H9 (cell line): ENCODE results near the gene SPATS2. TPM values are rescaled to one million over a fixed set of nuclear protein-coding genes. Genes with fewer than 3 reads are reported as not detected.

ENCODE experiments used
- DNase-seq: peaks from one replicate; pipeline ENCODE4 v3.0.0-alpha.2; 2017
- H2AFZ ChIP-seq: one replicate; pipeline ENCODE4 v1.6.1; 2013; ENCODE audit warnings: mild to moderate bottlenecking, low read length, control low read depth, moderate library complexity
- H2AK5ac ChIP-seq: 2 replicates; pipeline ENCODE4 v1.6.1; 2013; ENCODE audit warnings: low read length, control low read depth, mixed read lengths; ENCODE audit not compliant: insufficient read length
- H2BK120ac ChIP-seq: one replicate; pipeline ENCODE4 v1.6.1; 2013; ENCODE audit warnings: low read depth, mild to moderate bottlenecking, low read length, control low read depth, inconsistent platforms; ENCODE audit not compliant: poor library complexity, severe bottlenecking
- H2BK12ac ChIP-seq: 2 replicates; pipeline ENCODE4 v1.6.1; 2013; ENCODE audit warnings: low read length, control low read depth, mixed read lengths, low read depth; ENCODE audit not compliant: insufficient read length
- H2BK15ac ChIP-seq: 2 replicates; pipeline ENCODE4 v1.6.1; 2013; ENCODE audit warnings: low read depth, low read length, control low read depth
- H2BK20ac ChIP-seq: one replicate; pipeline ENCODE4 v1.6.1; 2013; ENCODE audit warnings: low read depth, mild to moderate bottlenecking, low read length, control low read depth, inconsistent platforms; ENCODE audit not compliant: poor library complexity, severe bottlenecking
- H2BK5ac ChIP-seq: 2 replicates; pipeline ENCODE4 v1.6.1; 2013; ENCODE audit warnings: low read length, control low read depth, mixed read lengths; ENCODE audit not compliant: insufficient read length
- H3K14ac ChIP-seq: 2 replicates; pipeline ENCODE4 v1.6.1; 2013; ENCODE audit warnings: low read length, control low read depth; ENCODE audit not compliant: insufficient read depth
- H3K18ac ChIP-seq: 2 replicates; pipeline ENCODE4 v1.6.1; 2013; ENCODE audit warnings: low read depth, mild to moderate bottlenecking, mixed read lengths, low read length, control low read depth; ENCODE audit not compliant: insufficient read length
- H3K23ac ChIP-seq: 2 replicates; pipeline ENCODE4 v1.6.1; 2013; ENCODE audit warnings: low read length, control low read depth, mixed read lengths, low read depth; ENCODE audit not compliant: insufficient read length
- H3K23me2 ChIP-seq: 2 replicates; pipeline ENCODE4 v1.6.1; 2013; ENCODE audit warnings: low read depth, mild to moderate bottlenecking, mixed read lengths, low read length, control low read depth; ENCODE audit not compliant: insufficient read length, poor library complexity, severe bottlenecking
- H3K27ac ChIP-seq: 2 replicates; pipeline ENCODE4 v1.5.1; 2013; ENCODE audit warnings: low read length, control low read depth, mixed read lengths, low read depth; ENCODE audit not compliant: insufficient read length
- H3K27me3 ChIP-seq: 2 replicates; pipeline ENCODE4 v1.6.1; 2013; ENCODE audit warnings: low read length, control low read depth, inconsistent platforms; ENCODE audit not compliant: insufficient read depth
- H3K4ac ChIP-seq: 2 replicates; pipeline ENCODE4 v1.6.1; 2013; ENCODE audit warnings: low read depth, mild to moderate bottlenecking, control low read depth, inconsistent platforms, low read length, moderate library complexity
- H3K4me1 ChIP-seq: 2 replicates; pipeline ENCODE4 v1.6.1; 2013; ENCODE audit warnings: low read length, control low read depth, inconsistent platforms; ENCODE audit not compliant: insufficient read depth
- H3K4me2 ChIP-seq: 2 replicates; pipeline ENCODE4 v1.6.1; 2013; ENCODE audit warnings: low read length, control low read depth, mixed read lengths; ENCODE audit not compliant: insufficient read length, insufficient read depth
- H3K56ac ChIP-seq: 2 replicates; pipeline ENCODE4 v1.6.1; 2013; ENCODE audit warnings: low read depth, mild to moderate bottlenecking, mixed read lengths, low read length, control low read depth; ENCODE audit not compliant: insufficient read length
- H3K79me1 ChIP-seq: 2 replicates; pipeline ENCODE4 v1.6.1; 2013; ENCODE audit warnings: low read depth, mild to moderate bottlenecking, moderate library complexity, low read length, control low read depth, inconsistent platforms; ENCODE audit not compliant: insufficient read depth, poor library complexity, severe bottlenecking
- H3K79me2 ChIP-seq: 2 replicates; pipeline ENCODE4 v1.6.1; 2013; ENCODE audit warnings: low read length, control low read depth, inconsistent platforms; ENCODE audit not compliant: insufficient read depth
- H3K9ac ChIP-seq: 2 replicates; pipeline ENCODE4 v1.6.1; 2013; ENCODE audit warnings: low read length, control low read depth, mixed read lengths; ENCODE audit not compliant: insufficient read length; ENCODE audit errors: extremely low read depth
- H3K9me3 ChIP-seq: one replicate; pipeline ENCODE4 v1.6.1; 2013; ENCODE audit warnings: low read depth, low read length, inconsistent platforms; ENCODE audit not compliant: control insufficient read depth
- H3T11ph ChIP-seq: one replicate; pipeline ENCODE4 v1.6.1; 2013; ENCODE audit warnings: mild to moderate bottlenecking, low read length, control low read depth, inconsistent platforms
- H4K20me1 ChIP-seq: one replicate; pipeline ENCODE4 v1.6.1; 2013; ENCODE audit not compliant: control insufficient read depth, insufficient read length, insufficient read depth
- H4K5ac ChIP-seq: 2 replicates; pipeline ENCODE4 v1.6.1; 2013; ENCODE audit warnings: low read depth, mild to moderate bottlenecking, mixed read lengths, low read length, control low read depth; ENCODE audit not compliant: insufficient read length
- H4K8ac ChIP-seq: replicated peaks from 2 replicates; pipeline ENCODE4 v1.6.1; 2013; ENCODE audit warnings: low read length, control low read depth, mixed read lengths, low read depth; ENCODE audit not compliant: insufficient read length
- H4K91ac ChIP-seq: 2 replicates; pipeline ENCODE4 v1.6.1; 2013; ENCODE audit warnings: low read depth, mild to moderate bottlenecking, moderate library complexity, mixed read lengths, low read length, control low read depth; ENCODE audit not compliant: insufficient read length
- H3K27ac Mint-ChIP-seq, 3 experiments: 2 replicates in 2 of 3; 3 replicates in 1 of 3; pipeline ENCODE4 v1.8.0; 2020 to 2021; ENCODE audit warnings: mixed read lengths in 3 of 3, mild to moderate bottlenecking in 1 of 3, moderate library complexity in 1 of 3
- H3K27me3 Mint-ChIP-seq: 2 replicates; pipeline ENCODE4 v1.8.0; 2021; ENCODE audit warnings: low read depth, mild to moderate bottlenecking, moderate library complexity, mixed read lengths
- H3K36me3 Mint-ChIP-seq, 3 experiments: 2 replicates in 2 of 3; 3 replicates in 1 of 3; pipeline ENCODE4 v1.8.0; 2020 to 2021; ENCODE audit warnings: low read depth in 3 of 3, mixed read lengths in 3 of 3; ENCODE audit not compliant: insufficient read depth in 1 of 3
- H3K4me1 Mint-ChIP-seq, 2 experiments: 2 replicates each; pipeline ENCODE4 v1.8.0; 2020; ENCODE audit warnings: mixed read lengths in 2 of 2
- H3K4me3 Mint-ChIP-seq, 2 experiments: 2 replicates in 1 of 2; 3 replicates in 1 of 2; pipeline ENCODE4 v1.8.0; 2020 to 2021; ENCODE audit warnings: mild to moderate bottlenecking in 2 of 2, mixed read lengths in 2 of 2, moderate library complexity in 1 of 2
- H3K9me3 Mint-ChIP-seq, 2 experiments: 2 replicates in 1 of 2; 3 replicates in 1 of 2; pipeline ENCODE4 v1.8.0; 2020; ENCODE audit warnings: mild to moderate bottlenecking in 2 of 2, mixed read lengths in 2 of 2, moderate library complexity in 1 of 2
- CTCF ChIP-seq: fragments of 200-600 bp; sonication (generic); conservative IDR thresholded peaks from 3 replicates; pipeline ENCODE4 v1.8.0; 2021; ENCODE audit warnings: antibody characterized with exemption, mild to moderate bottlenecking
- WGBS: extraction: QIAGEN DNeasy Blood & Tissue Kit; methylation state at CpG from one replicate; pipeline ENCODE4 v1.1.7; 2013; ENCODE audit warnings: missing lambda C conversion rate, low lambda C conversion rate, mixed read lengths; ENCODE audit not compliant: insufficient read length; ENCODE audit errors: extremely low coverage; 5-methylcytosine and 5-hydroxymethylcytosine counted together
- total RNA-seq: library from RNA; stranded (reverse); gene quantifications from 2 replicates; pipeline ENCODE4 v1.2.1, GENCODE V29; 2021

Gene SPATS2
- total RNA-seq, 1 experiment from 2014 or later: 17.1 TPM

- no peak overlapping the region for H3K27ac ChIP-seq
These were observed 49.6 kb downstream of the SPATS2 start for GRCh38 chr12:49416892-49417291.

More at GRCh38 chr12:49416892-49417291, 49.6 kb downstream of the SPATS2 start:
- H3K36me3 Mint-ChIP-seq: no peaks in the 10 kb centered on the region
- Histone ChIP-seq H2BK15ac (no peak overlapping the region), H2AFZ (no peak overlapping the region), H3K9me3 (no peaks in the 10 kb centered on the region), H2BK120ac (no peak overlapping the region), H3K4me2 (no peak overlapping the region), H3K4ac (no peak overlapping the region), H3K56ac (no peak overlapping the region), H3K14ac (no peak overlapping the region), H3K9ac (no peak overlapping the region), H4K91ac (no peak overlapping the region), H3K23ac (no peak overlapping the region), H3K23me2 (no peaks in the 10 kb centered on the region), H3K79me2 (no peaks in the 10 kb centered on the region; the same call in 1 of the 2 replicates), H2AK5ac (no peak overlapping the region), H3K4me1 (no peaks in the 10 kb centered on the region), H4K5ac (no peak overlapping the region), H3K18ac (no peak overlapping the region), H4K20me1 (no peaks in the 10 kb centered on the region), H2BK20ac (no peak overlapping the region), H2BK5ac (no peak overlapping the region), H2BK12ac (no peak overlapping the region), H4K8ac (no peak overlapping the region), H3T11ph (no peak overlapping the region), H3K27me3 (no peaks in the 10 kb centered on the region), H3K79me1 (no peaks in the 10 kb centered on the region)
- no peaks in the 10 kb centered on the region for H3K27me3 Mint-ChIP-seq
- no peaks in the 10 kb centered on the region for H3K9me3 Mint-ChIP-seq
- H3K4me1 Mint-ChIP-seq: peaks cover 14 to 15% of the 10 kb centered on the region in 2 experiments
- no peak overlapping the region for H3K27ac Mint-ChIP-seq
- no peak for TF ChIP-seq CTCF
- no peak for DNase-seq
- H3K4me3 Mint-ChIP-seq: no peak overlapping the region
- no CpG with 5 or more reads among the region's 2 CpGs for WGBS
